Breast epithelium (tissue), 4 donors: ENCODE data around the gene ZNF580. TPM values are rescaled to one million over a fixed set of nuclear protein-coding genes. Genes with fewer than 3 reads are reported as not detected.

ENCODE experiments used
- DNase-seq, 2 donors: peaks; one replicate each; pipeline ENCODE4 v3.0.0-alpha.2; 2019; ENCODE audit warnings: low spot score in 2 of 2
- H3K27ac ChIP-seq, 2 donors: fragments of 200-600 bp; sonication (generic) in 1 of 2; one replicate each; pipeline ENCODE4 v1.5.1; 2016 to 2019; ENCODE audit warnings: mild to moderate bottlenecking in 1 of 2
- H3K27me3 ChIP-seq, 2 donors: fragments of 200-600 bp; sonication (generic) in 1 of 2; one replicate each; pipeline versions ENCODE4 v1.5.1 to v1.6.0; 2017 to 2019; ENCODE audit warnings: control low read depth in 1 of 2, mild to moderate bottlenecking in 1 of 2
- H3K36me3 ChIP-seq: fragments of 200-600 bp; one replicate; pipeline ENCODE4 v1.5.1; 2019
- H3K4me1 ChIP-seq, 2 donors: fragments of 200-600 bp; sonication (generic); one replicate each; pipeline ENCODE4 v1.5.1; 2016 to 2019; ENCODE audit warnings: control low read depth in 1 of 2
- H3K4me3 ChIP-seq, 3 donors: fragments of 200-600 bp; sonication (generic); 1 replicate in 2 of 3; 2 replicates in 1 of 3; pipeline ENCODE4 v1.5.1; 2016 to 2019; ENCODE audit warnings: mild to moderate bottlenecking in 3 of 3, moderate library complexity in 2 of 3
- H3K9me3 ChIP-seq, 2 donors: fragments of 200-600 bp; sonication (generic) in 1 of 2; one replicate each; pipeline ENCODE4 v1.5.1; 2016 to 2019; ENCODE audit warnings: control low read depth in 1 of 2
- POLR2A ChIP-seq: fragments of 450-650 bp; IDR thresholded peaks from one replicate; pipeline ENCODE4 v1.6.1; 2016; ENCODE audit warnings: antibody characterized with exemption, mild to moderate bottlenecking, moderate library complexity
- POLR2AphosphoS5 ChIP-seq, 3 donors: sonication (generic); formaldehyde crosslinking; IDR thresholded peaks; one replicate each; pipeline ENCODE4 v1.6.1; 2017; ENCODE audit warnings: antibody characterized with exemption in 3 of 3
- intact Hi-C: fragments of 100-400 bp; cut with DNase I; formaldehyde crosslinking; loops from one replicate; pipeline ENCODE4 v1.15.1; 2023; ENCODE audit warnings: low total_unique reads
- total RNA-seq, 3 donors: library from RNA; depleted of rRNA; stranded (reverse); fragments of >200 nt; gene quantifications; one replicate each; pipeline ENCODE4 v1.1.0, GENCODE V29; 2016
- TF ChIP-seq, protein P1 (sequence below), 3 donors: fragments of 450-650 bp; IDR thresholded peaks; one replicate each; pipeline ENCODE4 v1.5.1; 2016 to 2017; ENCODE audit warnings: antibody characterized with exemption in 3 of 3, mild to moderate bottlenecking in 3 of 3, moderate library complexity in 3 of 3

The ZNF580 gene
- total RNA-seq, 3 donors from 2014 or later = 21.0 to 24.3 (median 22.4) TPM

DNA sequence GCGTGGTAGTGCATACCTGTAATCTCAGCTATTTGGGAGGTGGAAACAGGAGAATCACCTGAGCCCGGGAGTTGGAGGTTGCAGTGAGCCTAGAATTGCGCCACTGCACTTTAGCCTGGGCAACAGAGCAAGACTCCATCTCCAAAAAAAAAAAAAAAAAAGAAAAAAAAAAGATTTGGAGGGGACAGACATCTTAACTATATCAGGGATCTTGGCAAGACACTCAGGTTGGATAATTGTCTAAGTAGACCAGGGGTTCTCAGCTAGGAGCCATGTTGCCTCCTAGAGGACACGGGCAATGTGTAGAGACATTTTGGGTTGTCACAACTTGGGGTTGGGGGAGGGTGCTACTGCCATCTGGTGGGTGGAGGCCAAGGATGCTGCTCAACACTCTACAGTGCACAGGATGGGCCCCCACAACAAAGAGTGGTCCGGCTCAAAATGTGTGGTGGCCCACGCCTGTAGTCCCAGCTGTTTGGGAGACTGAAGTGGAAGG lies 1.9 kb upstream of the ZNF580 start:
- Histone ChIP-seq H3K9me3 (no peaks in the 10 kb centered on the region), H3K36me3 (no peaks in the 10 kb centered on the region), H3K27ac (no peak overlapping the region), H3K4me3 (no peak overlapping the region), H3K4me1 (peaks cover 3 to 5% of the 10 kb centered on the region in 2 donors), H3K27me3 (no peaks in the 10 kb centered on the region)
- intact Hi-C loops = no loop called here
- TF ChIP-seq, protein P1, sequence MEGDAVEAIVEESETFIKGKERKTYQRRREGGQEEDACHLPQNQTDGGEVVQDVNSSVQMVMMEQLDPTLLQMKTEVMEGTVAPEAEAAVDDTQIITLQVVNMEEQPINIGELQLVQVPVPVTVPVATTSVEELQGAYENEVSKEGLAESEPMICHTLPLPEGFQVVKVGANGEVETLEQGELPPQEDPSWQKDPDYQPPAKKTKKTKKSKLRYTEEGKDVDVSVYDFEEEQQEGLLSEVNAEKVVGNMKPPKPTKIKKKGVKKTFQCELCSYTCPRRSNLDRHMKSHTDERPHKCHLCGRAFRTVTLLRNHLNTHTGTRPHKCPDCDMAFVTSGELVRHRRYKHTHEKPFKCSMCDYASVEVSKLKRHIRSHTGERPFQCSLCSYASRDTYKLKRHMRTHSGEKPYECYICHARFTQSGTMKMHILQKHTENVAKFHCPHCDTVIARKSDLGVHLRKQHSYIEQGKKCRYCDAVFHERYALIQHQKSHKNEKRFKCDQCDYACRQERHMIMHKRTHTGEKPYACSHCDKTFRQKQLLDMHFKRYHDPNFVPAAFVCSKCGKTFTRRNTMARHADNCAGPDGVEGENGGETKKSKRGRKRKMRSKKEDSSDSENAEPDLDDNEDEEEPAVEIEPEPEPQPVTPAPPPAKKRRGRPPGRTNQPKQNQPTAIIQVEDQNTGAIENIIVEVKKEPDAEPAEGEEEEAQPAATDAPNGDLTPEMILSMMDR (IDR thresholded peaks at IDR 0.05) = no peak
- TF ChIP-seq POLR2A = no peak
- TF ChIP-seq POLR2AphosphoS5 (IDR thresholded peaks at IDR 0.05) = no peak
- DNase-seq = no peak

DNA sequence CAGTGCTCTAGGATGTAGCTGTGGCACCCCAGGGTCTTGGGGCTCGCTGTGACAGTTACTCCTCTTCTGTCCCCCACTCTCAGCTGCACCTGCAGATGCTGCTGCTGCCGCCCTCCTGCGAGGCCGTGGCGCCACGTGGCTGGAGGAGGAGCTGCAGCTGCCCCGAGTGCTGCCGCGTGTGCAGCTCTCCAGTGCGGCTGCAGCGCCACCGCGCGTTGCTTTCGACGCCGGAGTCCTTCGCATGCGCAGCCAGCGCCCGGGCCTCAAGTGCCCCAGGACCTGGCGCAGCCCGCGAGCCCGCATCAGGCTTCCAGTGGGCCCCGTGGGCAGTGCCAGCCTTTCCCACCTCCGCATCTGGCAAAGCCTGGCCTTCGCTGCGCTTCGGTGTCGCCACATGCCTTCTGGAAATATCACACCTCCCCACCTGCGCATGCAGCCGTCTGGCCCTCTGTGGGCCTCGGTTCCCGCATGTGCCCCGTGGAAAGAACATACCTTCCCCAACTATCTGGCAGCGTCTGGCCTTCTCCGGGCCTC lies 692 bp upstream of the ZNF580 start:
- Histone ChIP-seq H3K9me3 (no peaks in the 10 kb centered on the region), H3K4me3 (peak overlapping the region; percentile 90 to 99 (median 93)), H3K27ac (peak overlapping the region; percentile 94 to 98), H3K36me3 (no peaks in the 10 kb centered on the region), H3K4me1 (peaks cover 11 to 13% of the 10 kb centered on the region in 2 donors), H3K27me3 (no peaks in the 10 kb centered on the region)
- TF ChIP-seq, protein P1 (IDR thresholded peaks at IDR 0.05) = peak; percentile 33 to 58 (median 58)
- TF ChIP-seq POLR2A (no peak), POLR2AphosphoS5 (IDR thresholded peaks at IDR 0.05) (peak in 2 of 3 donors; percentile 26 to 61)
- DNase-seq = peak in 1 of 2 donors; percentile 71
- intact Hi-C loops = no loop called here

DNA sequence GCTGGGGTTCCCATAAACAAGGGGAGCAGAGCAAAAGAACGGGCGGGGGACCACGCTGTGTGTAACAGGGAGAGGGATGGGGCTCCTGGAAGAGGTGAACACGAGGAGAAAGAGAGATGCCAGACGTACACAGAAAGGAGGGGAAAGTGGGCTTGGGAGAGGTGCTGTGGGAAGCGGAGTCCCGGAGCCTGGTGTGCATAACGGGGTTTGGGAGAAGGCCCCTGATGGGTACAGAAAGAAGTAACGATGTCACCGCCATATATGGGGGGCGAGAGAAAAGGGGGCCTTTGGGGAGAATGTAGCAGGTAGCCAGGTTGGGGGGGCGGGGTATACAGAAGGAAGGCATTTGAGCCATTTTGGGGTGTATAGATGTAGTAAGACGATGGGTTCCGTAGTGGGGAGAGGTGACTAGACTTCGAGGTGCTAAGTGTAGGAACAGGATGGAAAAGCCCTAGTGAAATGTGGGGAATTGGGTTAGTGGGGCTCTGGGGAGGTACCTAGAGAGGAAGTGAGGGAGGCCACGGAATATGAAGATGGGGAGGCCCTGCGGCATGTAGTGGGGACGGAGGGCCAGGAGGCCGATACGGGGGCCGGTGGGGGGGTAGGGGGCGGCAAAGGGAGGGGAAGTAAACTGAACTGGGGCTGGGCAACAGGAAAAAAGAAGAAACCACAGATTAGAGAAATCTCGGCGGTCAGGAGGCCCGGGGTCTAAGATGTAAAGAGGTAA lies 787 bp downstream of the ZNF580 start:
- Histone ChIP-seq H3K4me3 (peak overlapping the region; percentile 90 to 99 (median 93)), H3K27ac (peak overlapping the region; percentile 94 to 98), H3K36me3 (no peaks in the 10 kb centered on the region), H3K4me1 (peaks cover 11 to 13% of the 10 kb centered on the region in 2 donors), H3K9me3 (no peaks in the 10 kb centered on the region), H3K27me3 (no peaks in the 10 kb centered on the region)
- intact Hi-C loops = no loop called here
- no peak for DNase-seq
- TF ChIP-seq POLR2AphosphoS5 (IDR thresholded peaks at IDR 0.05) (no peak), POLR2A (no peak)
- TF ChIP-seq, protein P1 (IDR thresholded peaks at IDR 0.05) = no peak

DNA sequence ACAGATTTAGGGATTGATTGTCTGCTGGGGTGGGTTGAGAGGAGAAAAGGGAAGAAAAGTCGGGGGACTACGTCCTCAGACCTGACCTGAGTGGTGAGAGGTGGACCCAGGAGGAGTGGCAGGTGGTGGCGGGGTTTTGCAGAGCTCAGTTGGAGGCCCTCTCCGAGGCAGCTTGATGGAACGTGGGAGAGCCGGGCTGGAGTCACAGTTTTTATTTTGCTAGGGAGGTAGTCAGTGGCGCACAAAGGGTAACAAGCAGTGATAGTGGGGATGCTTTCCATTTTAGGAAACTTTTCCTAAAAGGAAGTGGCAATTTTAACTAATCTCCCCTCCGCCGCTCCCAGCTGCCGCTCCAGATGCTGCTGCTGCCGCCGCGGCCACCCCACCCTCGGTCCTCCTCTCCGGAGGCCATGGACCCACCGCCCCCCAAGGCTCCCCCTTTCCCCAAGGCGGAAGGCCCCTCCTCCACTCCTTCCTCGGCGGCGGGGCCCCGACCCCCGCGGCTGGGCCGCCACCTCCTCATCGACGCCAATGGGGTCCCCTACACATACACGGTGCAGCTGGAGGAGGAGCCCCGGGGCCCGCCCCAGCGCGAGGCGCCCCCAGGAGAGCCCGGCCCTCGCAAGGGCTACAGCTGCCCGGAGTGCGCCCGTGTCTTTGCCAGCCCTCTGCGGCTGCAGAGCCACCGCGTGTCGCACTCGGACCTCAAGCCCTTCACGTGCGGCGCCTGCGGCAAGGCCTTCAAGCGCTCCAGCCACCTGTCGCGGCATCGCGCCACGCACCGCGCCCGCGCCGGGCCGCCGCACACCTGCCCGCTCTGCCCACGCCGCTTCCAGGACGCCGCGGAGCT lies 1.6 kb downstream of the ZNF580 start:
- H3K4me3 ChIP-seq = peak overlapping the region; percentile 90 to 99 (median 93)
- intact Hi-C loops = no loop called here
- H3K27me3 ChIP-seq = no peaks in the 10 kb centered on the region
- no peaks in the 10 kb centered on the region for H3K9me3 ChIP-seq
- no peaks in the 10 kb centered on the region for H3K36me3 ChIP-seq
- TF ChIP-seq POLR2A = no peak
- TF ChIP-seq, protein P1 (IDR thresholded peaks at IDR 0.05) = no peak
- TF ChIP-seq POLR2AphosphoS5 (IDR thresholded peaks at IDR 0.05) = no peak
- no peak for DNase-seq
- H3K27ac ChIP-seq = peak overlapping the region; percentile 94 to 98
- peaks cover 11 to 13% of the 10 kb centered on the region in 2 donors for H3K4me1 ChIP-seq
